SU-DHL-6 (cell line): Measurements from ENCODE around the gene LDLRAD1.

Experiments
- H2AFZ ChIP-seq: fragments of 200-600 bp; sonication (generic); 2 replicates; pipeline ENCODE4 v1.6.1; 2014; ENCODE audit warnings: low read depth, mild to moderate bottlenecking, moderate library complexity, mixed read lengths, antibody characterized with exemption, low read length; ENCODE audit not compliant: severe bottlenecking
- H3F3A ChIP-seq: fragments of 200-600 bp; shearing (Covaris generic); 2 replicates; pipeline ENCODE4 v1.6.0; 2016; ENCODE audit warnings: antibody characterized with exemption, mild to moderate bottlenecking; ENCODE audit not compliant: insufficient read depth
- H3K27ac ChIP-seq: fragments of 200-600 bp; sonication (generic); 2 replicates; pipeline ENCODE4 v1.5.1; 2016; ENCODE audit warnings: low read depth, mild to moderate bottlenecking, low read length, moderate library complexity, mixed read lengths
- H3K27me3 ChIP-seq: fragments of 200-600 bp; sonication (generic), shearing (Covaris generic); 2 replicates; pipeline ENCODE4 v1.6.0; 2014; ENCODE audit warnings: mild to moderate bottlenecking, low read length
- H3K36me3 ChIP-seq: fragments of 200-600 bp; sonication (generic); 2 replicates; pipeline ENCODE4 v1.6.1; 2014; ENCODE audit warnings: mild to moderate bottlenecking, low read length, mixed read lengths
- H3K4me2 ChIP-seq: fragments of 300-600, 200-600 bp; shearing (Covaris generic), sonication (generic); 2 replicates; pipeline ENCODE4 v1.6.0; 2014; ENCODE audit warnings: low read length, low read depth, mild to moderate bottlenecking; ENCODE audit not compliant: poor library complexity, severe bottlenecking
- H3K4me3 ChIP-seq: fragments of 200-600 bp; sonication (generic); 2 replicates; pipeline ENCODE4 v1.5.1; 2014; ENCODE audit warnings: antibody characterized with exemption, low read length, mild to moderate bottlenecking, mixed read lengths; ENCODE audit not compliant: insufficient read depth, poor library complexity, severe bottlenecking
- H3K79me2 ChIP-seq: fragments of 200-600 bp; sonication (generic); 2 replicates; pipeline ENCODE4 v1.6.1; 2014; ENCODE audit warnings: mild to moderate bottlenecking, low read length, moderate library complexity; ENCODE audit not compliant: insufficient read depth
- H3K9ac ChIP-seq: fragments of 200-600 bp; sonication (generic); 2 replicates; pipeline ENCODE4 v1.7.0; 2014; ENCODE audit warnings: mild to moderate bottlenecking, low read length
- H3K9me2 ChIP-seq: fragments of 200-600 bp; sonication (generic); replicated peaks from 2 replicates; pipeline ENCODE4 v1.6.1; 2014; ENCODE audit warnings: low read length; ENCODE audit not compliant: insufficient read depth
- H3K9me3 ChIP-seq: fragments of 200-600 bp; sonication (generic); 2 replicates; pipeline ENCODE4 v1.6.1; 2014; ENCODE audit warnings: low read length, mixed read lengths; ENCODE audit not compliant: insufficient read depth
- H4K20me1 ChIP-seq: fragments of 200-600 bp; sonication (generic); 2 replicates; pipeline ENCODE4 v1.6.1; 2014; ENCODE audit warnings: low read depth, mild to moderate bottlenecking, antibody characterized with exemption, low read length, moderate library complexity, mixed read lengths
- CTCF ChIP-seq: fragments of 200-600 bp; sonication (generic); IDR thresholded peaks from one replicate; pipeline ENCODE4 v1.5.1; 2017; ENCODE audit warnings: antibody characterized with exemption, mild to moderate bottlenecking, low read length, moderate library complexity; ENCODE audit not compliant: insufficient read depth, poor library complexity, severe bottlenecking
- EZH2phosphoT487 ChIP-seq: fragments of 200-600 bp; sonication (generic), shearing (Covaris generic); conservative IDR thresholded peaks from 2 replicates; pipeline ENCODE4 v1.6.1; 2018; ENCODE audit warnings: mild to moderate bottlenecking, antibody characterized with exemption, low read length, moderate library complexity, mixed read lengths

Gene LDLRAD1

GRCh38 chr1:53984726-53985125, 33.3 kb downstream of the LDLRAD1 start:
- Histone ChIP-seq H3K9me3 (no peaks in the 10 kb centered on the region), H4K20me1 (no peaks in the 10 kb centered on the region), H3K27ac (no peak overlapping the region), H3K4me2 (no peak overlapping the region), H2AFZ (no peak overlapping the region), H3F3A (no peaks in the 10 kb centered on the region), H3K36me3 (no peaks in the 10 kb centered on the region), H3K27me3 (no peaks in the 10 kb centered on the region), H3K79me2 (no peaks in the 10 kb centered on the region), H3K4me3 (no peak overlapping the region), H3K9ac (no peak overlapping the region), H3K9me2 (no peaks in the 10 kb centered on the region)
- TF ChIP-seq EZH2phosphoT487 (no peak), CTCF (no peak)

GRCh38 chr1:53982763-53983104, 35.3 kb downstream of the LDLRAD1 start:
- no peak overlapping the region for H3K27ac ChIP-seq
- H3F3A ChIP-seq, result no peaks in the 10 kb centered on the region
- H3K9me3 ChIP-seq, result no peaks in the 10 kb centered on the region
- no peak overlapping the region for H2AFZ ChIP-seq
- H3K36me3 ChIP-seq, result no peaks in the 10 kb centered on the region
- no peaks in the 10 kb centered on the region for H3K9me2 ChIP-seq
- no peaks in the 10 kb centered on the region for H3K27me3 ChIP-seq
- no peak overlapping the region for H3K4me2 ChIP-seq
- no peak overlapping the region for H3K4me3 ChIP-seq
- H3K9ac ChIP-seq, result no peak overlapping the region
- no peaks in the 10 kb centered on the region for H3K79me2 ChIP-seq
- no peaks in the 10 kb centered on the region for H4K20me1 ChIP-seq
- TF ChIP-seq EZH2phosphoT487 (no peak), CTCF (no peak)

- Histone ChIP-seq H3K9me3 (no peaks in the 10 kb centered on the region), H4K20me1 (no peaks in the 10 kb centered on the region), H3K79me2 (no peaks in the 10 kb centered on the region), H3K4me3 (no peak overlapping the region), H2AFZ (no peak overlapping the region), H3F3A (no peaks in the 10 kb centered on the region), H3K9ac (no peak overlapping the region), H3K27ac (no peak overlapping the region), H3K4me2 (no peak overlapping the region), H3K27me3 (no peaks in the 10 kb centered on the region), H3K36me3 (no peaks in the 10 kb centered on the region), H3K9me2 (no peaks in the 10 kb centered on the region)
- TF ChIP-seq EZH2phosphoT487 (no peak), CTCF (no peak)
Observed at GRCh38 chr1:53982034-53982762, 35.8 kb downstream of the LDLRAD1 start.
